ENCODE data around the gene CTAGE4.
"Not testable (repeated sequence)": the region's sequence is repeated elsewhere in the genome, so short reads cannot be mapped to it uniquely, and the experiment has no call there.

CTAGE4 gene

GRCh38 chr7:144218581-144218980 lies 35.3 kb downstream of the CTAGE4 start:
- not testable (repeated sequence) for DNase-seq

- DNase-seq, result not testable (repeated sequence)
Measured at GRCh38 chr7:144219149-144219548, 35.9 kb downstream of the CTAGE4 start.

GRCh38 chr7:144220531-144220930 lies 37.3 kb downstream of the CTAGE4 start:
- not testable (repeated sequence) for DNase-seq

GRCh38 chr7:144223675-144224074 lies 40.4 kb downstream of the CTAGE4 start:
- not testable (repeated sequence) for DNase-seq

GRCh38 chr7:144226866-144227265 lies 43.6 kb downstream of the CTAGE4 start:
- DNase-seq, result not testable (repeated sequence)

- not testable (repeated sequence) for DNase-seq
Measured at GRCh38 chr7:144228810-144229209, 45.5 kb downstream of the CTAGE4 start.

- not testable (repeated sequence) for DNase-seq
Measured at GRCh38 chr7:144231027-144231426, 47.8 kb downstream of the CTAGE4 start.

GRCh38 chr7:144233039-144233438 lies 49.8 kb downstream of the CTAGE4 start:
- not testable (repeated sequence) for DNase-seq
